ENCODE data around the gene SORBS2.

Gene SORBS2

GRCh38 chr4:185549095-185549639 lies 262.8 kb downstream of the SORBS2 start:
- Histone ChIP-seq H3K9me3 (ENCODE audit: insufficient read depth, low read depth, low read length) (no peaks in the 10 kb centered on the region), H3K4me2 (ENCODE audit: low read depth, low read length, poor library complexity, severe bottlenecking) (no peak overlapping the region), H3K4me3 (ENCODE audit: low read length, poor library complexity, severe bottlenecking) (no peak overlapping the region), H3K4me1 (ENCODE audit: insufficient read depth, low read length, poor library complexity, severe bottlenecking) (no peaks in the 10 kb centered on the region), H3K27me3 (ENCODE audit: insufficient read depth, low read length, poor library complexity, severe bottlenecking) (no peaks in the 10 kb centered on the region), H3K79me2 (ENCODE audit: insufficient read depth, low read length) (no peaks in the 10 kb centered on the region), H3F3A (ENCODE audit: low read depth) (no peaks in the 10 kb centered on the region), H3K9ac (ENCODE audit: low read depth, low read length, poor library complexity, severe bottlenecking) (no peak overlapping the region), H3K36me3 (ENCODE audit: insufficient read depth, low read length) (no peaks in the 10 kb centered on the region), H4K20me1 (ENCODE audit: insufficient read depth, low read length, poor library complexity, severe bottlenecking) (no peaks in the 10 kb centered on the region), H3K9me2 (replicated peaks; ENCODE audit: low read depth, low read length) (no peaks in the 10 kb centered on the region), H2AFZ (ENCODE audit: low read length) (no peak overlapping the region)
- TF ChIP-seq EZH2phosphoT487 (IDR thresholded peaks at IDR 0.05; ENCODE audit: borderline replicate concordance), result no peak

- no peak overlapping the region for H3K9ac ChIP-seq (ENCODE audit: low read depth, low read length, poor library complexity, severe bottlenecking)
- no peak overlapping the region for H2AFZ ChIP-seq (ENCODE audit: low read length)
- TF ChIP-seq EZH2phosphoT487 (IDR thresholded peaks at IDR 0.05; ENCODE audit: borderline replicate concordance), result no peak
- no peak for TF ChIP-seq CTCF (conservative IDR thresholded peaks at IDR 0.05; ENCODE audit: low read length)
- H3K4me3 ChIP-seq (ENCODE audit: low read length, poor library complexity, severe bottlenecking), result no peak overlapping the region
- H3K9me3 ChIP-seq (ENCODE audit: insufficient read depth, low read depth, low read length), result no peaks in the 10 kb centered on the region
- no peaks in the 10 kb centered on the region for H3K27me3 ChIP-seq (ENCODE audit: insufficient read depth, low read length, poor library complexity, severe bottlenecking)
- no peaks in the 10 kb centered on the region for H3K79me2 ChIP-seq (ENCODE audit: insufficient read depth, low read length)
- no peaks in the 10 kb centered on the region for H3K4me1 ChIP-seq (ENCODE audit: insufficient read depth, low read length, poor library complexity, severe bottlenecking)
- no peaks in the 10 kb centered on the region for H4K20me1 ChIP-seq (ENCODE audit: insufficient read depth, low read length, poor library complexity, severe bottlenecking)
- H3K4me2 ChIP-seq (ENCODE audit: low read depth, low read length, poor library complexity, severe bottlenecking), result no peak overlapping the region
- no peaks in the 10 kb centered on the region for H3F3A ChIP-seq (ENCODE audit: low read depth)
- no peaks in the 10 kb centered on the region for H3K9me2 ChIP-seq (replicated peaks; ENCODE audit: low read depth, low read length)
- H3K36me3 ChIP-seq (ENCODE audit: insufficient read depth, low read length), result no peaks in the 10 kb centered on the region
Measured at GRCh38 chr4:185548587-185548986, 263.4 kb downstream of the SORBS2 start.

- H3K9me2 ChIP-seq (replicated peaks; ENCODE audit: low read depth, low read length), result no peaks in the 10 kb centered on the region
- no peaks in the 10 kb centered on the region for H3K9me3 ChIP-seq (ENCODE audit: insufficient read depth, low read depth, low read length)
- H3K79me2 ChIP-seq (ENCODE audit: insufficient read depth, low read length), result no peaks in the 10 kb centered on the region
Measured at GRCh38 chr4:185546335-185546734, 265.7 kb downstream of the SORBS2 start.

More at GRCh38 chr4:185546335-185546734, 265.7 kb downstream of the SORBS2 start:
- no peaks in the 10 kb centered on the region for H3K27me3 ChIP-seq (ENCODE audit: insufficient read depth, low read length, poor library complexity, severe bottlenecking)
- no peak overlapping the region for H2AFZ ChIP-seq (ENCODE audit: low read length)
- no peak overlapping the region for H3K4me3 ChIP-seq (ENCODE audit: low read length, poor library complexity, severe bottlenecking)
- no peaks in the 10 kb centered on the region for H4K20me1 ChIP-seq (ENCODE audit: insufficient read depth, low read length, poor library complexity, severe bottlenecking)
- H3K9ac ChIP-seq (ENCODE audit: low read depth, low read length, poor library complexity, severe bottlenecking), result no peak overlapping the region
- H3K4me1 ChIP-seq (ENCODE audit: insufficient read depth, low read length, poor library complexity, severe bottlenecking), result no peaks in the 10 kb centered on the region
- no peaks in the 10 kb centered on the region for H3F3A ChIP-seq (ENCODE audit: low read depth)
- TF ChIP-seq CTCF (conservative IDR thresholded peaks at IDR 0.05; ENCODE audit: low read length) (no peak), EZH2phosphoT487 (IDR thresholded peaks at IDR 0.05; ENCODE audit: borderline replicate concordance) (no peak)
- no peak overlapping the region for H3K4me2 ChIP-seq (ENCODE audit: low read depth, low read length, poor library complexity, severe bottlenecking)
- H3K36me3 ChIP-seq (ENCODE audit: insufficient read depth, low read length), result no peaks in the 10 kb centered on the region

Measured in Loucy (cell line).